H1 (cell line): ENCODE results near the gene MARCHF9. TPM values are rescaled to one million over a fixed set of nuclear protein-coding genes. Genes with fewer than 3 reads are reported as not detected.

Source experiments
- SIX5 ChIP-seq: IDR thresholded peaks from 2 replicates; pipeline ENCODE4 v1.6.1; 2011; ENCODE audit warnings: mild to moderate bottlenecking, low read depth, low read length
- polyA plus RNA-seq, 7 experiments: library from polyadenylated mRNA; depleted of rRNA in 3 of 7; stranded (reverse) in 5 of 7; unstranded in 2 of 7; fragments of >200 nt in 5 of 7; fragments of 200-250 nt in 2 of 7; gene quantifications; 1 replicate in 5 of 7; 2 replicates in 1 of 7; 4 replicates in 1 of 7; pipeline versions ENCODE4 v1.2.1 to v1.2.3, GENCODE V29; 2011 to 2013; ENCODE audit warnings: missing spikeins in 2 of 7, mixed read lengths in 2 of 7
- total RNA-seq: library from RNA; stranded (reverse); fragmentation: NEBNext Ultra II Directional; extraction: Animal tissue kit (Norgen Biotek cat#: 25700); gene quantifications from 2 replicates; pipeline ENCODE4 v1.2.1, GENCODE V29; 2021

MARCHF9 gene
- total and polyA plus RNA-seq, 2 of the 8 experiments (the other 6 are each of a cell fraction or from before 2014, with no cell fraction given): 6.4 to 7.8 TPM

DNA sequence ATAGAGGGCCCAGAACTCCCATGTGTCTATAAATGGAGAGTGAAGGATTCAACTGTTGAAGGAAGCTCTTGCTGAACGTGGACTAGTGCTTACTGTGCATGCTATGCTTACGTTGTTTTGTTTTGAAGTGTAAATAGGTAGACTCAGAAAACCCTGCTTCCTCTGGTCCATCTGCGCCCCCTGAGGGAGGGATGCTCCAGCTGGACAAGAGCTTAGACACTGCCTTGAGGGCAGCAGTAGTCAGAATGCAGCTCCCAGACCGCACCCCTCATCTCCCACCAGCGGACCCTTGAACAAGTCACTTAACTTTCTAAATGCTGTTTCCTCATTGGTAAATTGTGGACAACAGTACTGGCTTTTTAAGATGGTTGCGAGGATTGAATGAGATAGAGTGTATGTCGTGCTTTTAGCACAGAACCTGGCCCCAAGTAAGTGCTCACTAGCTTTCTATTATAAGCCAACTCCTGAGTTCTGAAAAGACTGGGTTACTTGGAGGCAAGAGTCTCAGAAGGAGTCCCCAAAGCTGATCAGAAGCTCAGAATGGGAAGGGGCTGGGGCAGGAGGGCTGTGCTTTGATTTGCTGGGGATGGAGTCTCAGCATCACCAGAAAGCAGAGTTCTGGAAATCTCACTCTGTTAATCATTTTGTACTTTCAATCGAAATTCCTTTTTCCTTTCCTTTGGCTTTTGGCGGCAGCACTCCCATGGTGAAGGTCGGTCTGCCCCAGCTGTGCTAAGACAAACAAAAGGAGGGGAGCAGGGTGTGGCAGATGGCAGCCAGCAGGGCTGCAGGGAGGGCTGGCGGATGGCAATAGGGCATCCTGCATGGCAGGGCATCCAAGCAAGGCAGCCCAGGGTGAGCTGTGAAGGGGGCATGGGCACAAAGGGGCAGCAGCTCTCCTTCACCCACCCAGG, 31.9 kb upstream of the MARCHF9 start (continued):
- TF ChIP-seq SIX5: no peak
